B cell (primary cell): ENCODE measurements around the gene GXYLT1. TPM values are rescaled to one million over a fixed set of nuclear protein-coding genes. Genes with fewer than 3 reads are reported as not detected.

Experiments used
- ATAC-seq: fragments of 200-7000 bp; cut with Tn5 transposase; one replicate; pipeline ENCODE4 v1.10.0; 2021; ENCODE audit warnings: low read depth, mild to moderate bottlenecking, moderate number of reproducible peaks, moderate library complexity
- CTCF ChIA-PET: fragments of 350-600 bp; sonication (Branson Sonifier 250); formaldehyde crosslinking; loops from one replicate; lab custom pipeline; 2021; ENCODE audit warnings: antibody characterized with exemption, inconsistent platforms; lab: Charles Lee
- POLR2A ChIA-PET: fragments of 350-600 bp; sonication (Branson Sonifier 250); formaldehyde crosslinking; loops from one replicate; lab custom pipeline; 2021; ENCODE audit warnings: antibody characterized with exemption; lab: Charles Lee
- DNase-seq: peaks from one replicate; pipeline ENCODE4 v3.0.0; 2013
- H2AFZ ChIP-seq: 2 replicates; pipeline ENCODE4 v1.6.1; 2012; ENCODE audit warnings: mild to moderate bottlenecking, low read depth, low read length; ENCODE audit not compliant: insufficient read depth, poor library complexity, severe bottlenecking
- H3K27ac ChIP-seq, 2 donors: 1 replicate in 1 of 2; 2 replicates in 1 of 2; pipeline ENCODE4 v1.5.1; 2012 to 2013; ENCODE audit warnings: low read length in 2 of 2, mild to moderate bottlenecking in 2 of 2, moderate library complexity in 1 of 2
- H3K27me3 ChIP-seq, 4 experiments: fragments of 200-600 bp in 1 of 4; sonication (generic) in 1 of 4; replicated peaks in 1 of 4; 1 replicate in 2 of 4; 2 replicates in 2 of 4; pipeline versions ENCODE4 v1.6.1 to v1.7.0; 2013 to 2016; ENCODE audit warnings: low read length in 3 of 4, mild to moderate bottlenecking in 2 of 4, mixed read lengths in 1 of 4, moderate library complexity in 1 of 4; ENCODE audit not compliant: insufficient read depth in 4 of 4, control insufficient read depth in 3 of 4; ENCODE audit errors: control extremely low read depth in 1 of 4
- H3K36me3 ChIP-seq, 2 experiments: replicated peaks in 1 of 2; 1 replicate in 1 of 2; 2 replicates in 1 of 2; pipeline versions ENCODE4 v1.6.1 to v1.7.1; 2013; ENCODE audit warnings: low read length in 1 of 2; ENCODE audit not compliant: insufficient read depth in 2 of 2, control insufficient read depth in 1 of 2; ENCODE audit errors: control extremely low read depth in 1 of 2, extremely low read depth in 1 of 2
- H3K4me1 ChIP-seq, 2 donors: fragments of 200-600 bp in 1 of 2; sonication (generic) in 1 of 2; 1 replicate in 1 of 2; 2 replicates in 1 of 2; pipeline versions ENCODE4 v1.5.1 to v1.6.1; 2013 to 2017; ENCODE audit warnings: low read length in 2 of 2; ENCODE audit not compliant: control insufficient read depth in 2 of 2, insufficient read depth in 2 of 2
- H3K4me2 ChIP-seq: replicated peaks from 2 replicates; pipeline ENCODE3; 2012; ENCODE audit warnings: mild to moderate bottlenecking, low read depth, low read length; ENCODE audit not compliant: poor library complexity, severe bottlenecking
- H3K4me3 ChIP-seq, 5 experiments: fragments of 200-600 bp in 1 of 5; sonication (generic) in 1 of 5; 1 replicate in 3 of 5; 2 replicates in 2 of 5; pipeline versions ENCODE4 v1.5.1 to v1.7.0; 2011 to 2016; ENCODE audit warnings: low read length in 4 of 5, mild to moderate bottlenecking in 4 of 5, low read depth in 2 of 5, control low read depth in 1 of 5, moderate library complexity in 1 of 5; ENCODE audit not compliant: insufficient read depth in 1 of 5; ENCODE audit errors: control extremely low read depth in 1 of 5, extremely low read depth in 1 of 5
- H3K79me2 ChIP-seq: fragments of 200-600 bp; sonication (generic); one replicate; pipeline ENCODE4 v1.6.0; 2016; ENCODE audit warnings: low read length; ENCODE audit not compliant: control insufficient read depth, insufficient read depth
- H3K9ac ChIP-seq: fragments of 200-600 bp; sonication (generic); 2 replicates; pipeline ENCODE4 v1.6.1; 2017; ENCODE audit warnings: mild to moderate bottlenecking, low read length, moderate library complexity
- H3K9me3 ChIP-seq, 3 donors: one replicate each; pipeline versions ENCODE4 v1.6.1 to v1.7.1; 2013; ENCODE audit warnings: low read length in 2 of 3; ENCODE audit not compliant: control insufficient read depth in 2 of 3, insufficient read depth in 1 of 3; ENCODE audit errors: control extremely low read depth in 1 of 3
- H4K20me1 ChIP-seq: 2 replicates; pipeline ENCODE4 v1.6.0; 2012; ENCODE audit warnings: mild to moderate bottlenecking, low read length; ENCODE audit not compliant: insufficient read depth, control insufficient read depth, poor library complexity, severe bottlenecking
- H3K27ac Mint-ChIP-seq: one replicate; pipeline ENCODE4 v1.8.0; 2021; ENCODE audit warnings: mixed read lengths
- H3K27me3 Mint-ChIP-seq: one replicate; pipeline ENCODE4 v1.8.0; 2021; ENCODE audit warnings: mixed read lengths
- H3K4me1 Mint-ChIP-seq: one replicate; pipeline ENCODE4 v1.8.0; 2021; ENCODE audit warnings: mixed read lengths
- H3K4me3 Mint-ChIP-seq: one replicate; pipeline ENCODE4 v1.8.0; 2021; ENCODE audit warnings: mixed read lengths
- H3K9me3 Mint-ChIP-seq: one replicate; pipeline ENCODE4 v1.8.0; 2022; ENCODE audit warnings: mixed read lengths; ENCODE audit not compliant: insufficient read depth
- CTCF ChIP-seq: fragments of 200-600 bp; IDR thresholded peaks from one replicate; pipeline ENCODE4 v1.8.0; 2022; ENCODE audit warnings: antibody characterized with exemption, mild to moderate bottlenecking
- EZH2 ChIP-seq: IDR thresholded peaks from 2 replicates; pipeline ENCODE4 v1.6.1; 2012; ENCODE audit warnings: borderline replicate concordance, low read depth, mild to moderate bottlenecking, moderate library complexity, low read length; ENCODE audit not compliant: insufficient read depth, poor library complexity, severe bottlenecking
- WGBS: methylation state at CpG from one replicate; pipeline ENCODE4 v1.1.5; 2013; ENCODE audit warnings: missing lambda C conversion rate; ENCODE audit not compliant: insufficient coverage; 5-methylcytosine and 5-hydroxymethylcytosine counted together
- intact Hi-C: fragments of 100-400 bp; cut with micrococcal nuclease; formaldehyde crosslinking; loops from one replicate; pipeline ENCODE4 v1.10.0; 2022
- polyA plus RNA-seq: library from polyadenylated mRNA; depleted of rRNA; stranded (reverse); fragments of >200 nt; gene quantifications from 2 replicates; pipeline ENCODE4 v1.2.3, GENCODE V29; 2012
- total RNA-seq, 2 donors: library from RNA; stranded (reverse); fragments of 120-200 nt in 1 of 2; gene quantifications; 1 replicate in 1 of 2; 2 replicates in 1 of 2; pipeline versions ENCODE4 v1.2.3 to v1.2.4, GENCODE V29; 2013 to 2022

The GXYLT1 gene
- total and polyA plus RNA-seq, 2 donors (not counting 1 experiment from before 2014, with no cell fraction given), result 2.0 to 9.4 TPM

- no peak overlapping the region for H3K27ac Mint-ChIP-seq
- WGBS, result no CpG with 5 or more reads among the region's 5 CpGs
- ATAC-seq (no peak), DNase-seq (no peak)
- no peaks in the 10 kb centered on the region for H4K20me1 ChIP-seq
- no peak overlapping the region for H3K4me3 ChIP-seq
- H2AFZ ChIP-seq, result no peak overlapping the region
- peaks cover 3 to 8% of the 10 kb centered on the region in 2 donors for H3K4me1 ChIP-seq
- peaks cover 19% of the 10 kb centered on the region for H3K79me2 ChIP-seq
- H3K36me3 ChIP-seq, result peaks cover 8 to 23% of the 10 kb centered on the region in 2 experiments
- H3K9ac ChIP-seq, result no peak overlapping the region
- ChIA-PET CTCF (interaction anchor here (1.4 kb wide), 1 partner anchor 10 kb away, joined by 5 read pairs; no protein-coding TSS in a partner anchor), POLR2A (interaction anchor here (0.7 kb wide), 1 partner anchor 58 kb away, joined by 4 read pairs; no protein-coding TSS in a partner anchor)
- H3K27me3 Mint-ChIP-seq, result no peaks in the 10 kb centered on the region
- no peak overlapping the region for H3K4me3 Mint-ChIP-seq
- no peak overlapping the region for H3K4me2 ChIP-seq
- no peaks in the 10 kb centered on the region for H3K9me3 Mint-ChIP-seq
- no peaks in the 10 kb centered on the region for H3K27me3 ChIP-seq
- no peak overlapping the region for H3K27ac ChIP-seq
- TF ChIP-seq CTCF (no peak), EZH2 (no peak)
- no peaks in the 10 kb centered on the region for H3K9me3 ChIP-seq
- H3K4me1 Mint-ChIP-seq, result peaks cover 33% of the 10 kb centered on the region
- intact Hi-C loops, result no loop called here
Observed at GRCh38 chr12:42094277-42094676, 50.4 kb downstream of the GXYLT1 start.

GRCh38 chr12:42091769-42092168 lies 52.9 kb downstream of the GXYLT1 start:
- intact Hi-C loops, result no loop called here
- no peaks in the 10 kb centered on the region for H3K27me3 Mint-ChIP-seq
- ChIA-PET CTCF (no interaction called here), POLR2A (no interaction called here)
- Histone ChIP-seq H3K79me2 (peaks cover 19% of the 10 kb centered on the region), H3K4me1 (peaks cover 0 to 3% of the 10 kb centered on the region in 2 donors), H4K20me1 (no peaks in the 10 kb centered on the region), H3K27ac (no peak overlapping the region), H3K9ac (no peak overlapping the region), H3K9me3 (no peaks in the 10 kb centered on the region), H2AFZ (no peak overlapping the region), H3K4me3 (no peak overlapping the region), H3K36me3 (peaks cover 10 to 21% of the 10 kb centered on the region in 2 experiments), H3K4me2 (no peak overlapping the region), H3K27me3 (no peaks in the 10 kb centered on the region)
- peaks cover 19% of the 10 kb centered on the region for H3K4me1 Mint-ChIP-seq
- DNase-seq (no peak), ATAC-seq (no peak)
- H3K9me3 Mint-ChIP-seq, result no peaks in the 10 kb centered on the region
- no peak for TF ChIP-seq EZH2
- no peak for TF ChIP-seq CTCF
- 100% methylated on average over 2 of the region's 2 CpGs for WGBS
- no peak overlapping the region for H3K4me3 Mint-ChIP-seq
- peak overlapping the region; percentile 35 for H3K27ac Mint-ChIP-seq
